Neural cell (in vitro differentiated cells): ENCODE measurements around the gene PLIN1.

Experiments used
- CTCF ChIP-seq: fragments of 450-650 bp; IDR thresholded peaks from 2 replicates; pipeline ENCODE4 v1.5.1; 2014; ENCODE audit warnings: antibody characterized with exemption, mild to moderate bottlenecking, moderate library complexity; ENCODE audit not compliant: poor library complexity, severe bottlenecking
- EP300 ChIP-seq: fragments of 450-650 bp; conservative IDR thresholded peaks from 2 replicates; pipeline ENCODE4 v1.6.1; 2014; ENCODE audit warnings: antibody characterized with exemption, mild to moderate bottlenecking, moderate library complexity; ENCODE audit not compliant: poor library complexity, severe bottlenecking
- EZH2 ChIP-seq: fragments of 200-600, 300-800 bp; shearing (Covaris generic), sonication (generic); IDR thresholded peaks from 2 replicates; pipeline ENCODE4 v1.6.1; 2014; ENCODE audit warnings: antibody characterized with exemption, low read length, borderline replicate concordance, mild to moderate bottlenecking; ENCODE audit not compliant: insufficient read depth, poor library complexity, severe bottlenecking
- MXI1 ChIP-seq: fragments of 450-650 bp; conservative IDR thresholded peaks from 2 replicates; pipeline ENCODE4 v1.6.1; 2014; ENCODE audit warnings: antibody characterized with exemption, mild to moderate bottlenecking; ENCODE audit not compliant: poor library complexity, severe bottlenecking
- POLR2AphosphoS5 ChIP-seq: IDR thresholded peaks from 2 replicates; pipeline ENCODE4 v1.6.1; 2012
- RAD21 ChIP-seq: fragments of 450-650 bp; conservative IDR thresholded peaks from 2 replicates; pipeline ENCODE4 v1.6.1; 2014; ENCODE audit warnings: antibody characterized with exemption, mild to moderate bottlenecking, moderate library complexity
- REST ChIP-seq: IDR thresholded peaks from 2 replicates; pipeline ENCODE4 v1.6.1; 2012; ENCODE audit warnings: borderline replicate concordance
- SMC3 ChIP-seq: fragments of 450-650 bp; conservative IDR thresholded peaks from 2 replicates; pipeline ENCODE4 v1.6.1; 2014; ENCODE audit warnings: antibody characterized with exemption, mild to moderate bottlenecking, moderate library complexity; ENCODE audit not compliant: poor library complexity
- TAF1 ChIP-seq: IDR thresholded peaks from 2 replicates; pipeline ENCODE4 v1.6.1; 2012; ENCODE audit warnings: low read depth

GRCh38 chr15:89660556-89660955 lies 18.6 kb downstream of the PLIN1 start:
- TF ChIP-seq CTCF: no peak
- TF ChIP-seq SMC3: no peak
- no peak for TF ChIP-seq POLR2AphosphoS5
- no peak for TF ChIP-seq EZH2
- TF ChIP-seq RAD21: no peak
- TF ChIP-seq REST: no peak
- no peak for TF ChIP-seq EP300
- no peak for TF ChIP-seq TAF1
- no peak for TF ChIP-seq MXI1
